ENCODE measurements around the gene ZNF628.

ZNF628 gene

GRCh38 chr19:55481148-55481793 lies 4.9 kb downstream of the ZNF628 start:
- peaks cover 5% of the 10 kb centered on the region; the same call in 1 of the 2 replicates for H3K27me3 ChIP-seq (ENCODE audit: insufficient read depth, low read depth)
- H3K27ac ChIP-seq = no peak overlapping the region
- no peaks in the 10 kb centered on the region for H4K20me1 ChIP-seq (ENCODE audit: insufficient read depth)
- H3K4me1 ChIP-seq (ENCODE audit: low read depth, poor library complexity, severe bottlenecking) = peaks cover 12% of the 10 kb centered on the region
- H3K4me2 ChIP-seq = no peak overlapping the region
- no peak overlapping the region for H2AFZ ChIP-seq (ENCODE audit: low read depth)
- H3K9ac ChIP-seq = no peak overlapping the region
- no peak for TF ChIP-seq CTCF (conservative IDR thresholded peaks at IDR 0.05; ENCODE audit: low read depth, low read length)
- peaks cover 11% of the 10 kb centered on the region; the same call in 1 of the 2 replicates for H3K79me2 ChIP-seq (ENCODE audit: insufficient read depth, low read depth)
- H3K4me3 ChIP-seq (IDR thresholded peaks at IDR 0.05; ENCODE audit: insufficient read depth, low read depth, low read length) = no peak overlapping the region
- H3K36me3 ChIP-seq (ENCODE audit: insufficient read depth) = no peaks in the 10 kb centered on the region

- Histone ChIP-seq H3K4me2 (no peak overlapping the region), H3K4me3 (IDR thresholded peaks at IDR 0.05; ENCODE audit: insufficient read depth, low read depth, low read length) (no peak overlapping the region), H3K27me3 (ENCODE audit: insufficient read depth, low read depth) (peaks cover 7% of the 10 kb centered on the region; the same call in 1 of the 2 replicates), H3K9ac (no peak overlapping the region), H2AFZ (ENCODE audit: low read depth) (no peak overlapping the region), H3K36me3 (ENCODE audit: insufficient read depth) (no peaks in the 10 kb centered on the region), H3K4me1 (ENCODE audit: low read depth, poor library complexity, severe bottlenecking) (peaks cover 12% of the 10 kb centered on the region), H3K27ac (no peak overlapping the region), H3K79me2 (ENCODE audit: insufficient read depth, low read depth) (peaks cover 11% of the 10 kb centered on the region; the same call in 1 of the 2 replicates), H4K20me1 (ENCODE audit: insufficient read depth) (no peaks in the 10 kb centered on the region)
- no peak for TF ChIP-seq CTCF (conservative IDR thresholded peaks at IDR 0.05; ENCODE audit: low read depth, low read length)
Observed at GRCh38 chr19:55481794-55482155, 5.4 kb downstream of the ZNF628 start.

- Histone ChIP-seq H3K79me2 (ENCODE audit: insufficient read depth, low read depth) (peaks cover 11% of the 10 kb centered on the region; the same call in 1 of the 2 replicates), H2AFZ (ENCODE audit: low read depth) (no peak overlapping the region), H4K20me1 (ENCODE audit: insufficient read depth) (no peaks in the 10 kb centered on the region), H3K9ac (no peak overlapping the region), H3K27me3 (ENCODE audit: insufficient read depth, low read depth) (peaks cover 12% of the 10 kb centered on the region; the same call in 1 of the 2 replicates), H3K27ac (no peak overlapping the region), H3K4me2 (no peak overlapping the region), H3K4me3 (IDR thresholded peaks at IDR 0.05; ENCODE audit: insufficient read depth, low read depth, low read length) (no peak overlapping the region), H3K36me3 (ENCODE audit: insufficient read depth) (no peaks in the 10 kb centered on the region), H3K4me1 (ENCODE audit: low read depth, poor library complexity, severe bottlenecking) (peaks cover 12% of the 10 kb centered on the region)
- no peak for TF ChIP-seq CTCF (conservative IDR thresholded peaks at IDR 0.05; ENCODE audit: low read depth, low read length)
Observed at GRCh38 chr19:55482156-55482961, 5.9 kb downstream of the ZNF628 start.

- Histone ChIP-seq H3K9ac (no peak overlapping the region), H3K79me2 (ENCODE audit: insufficient read depth, low read depth) (peaks cover 6% of the 10 kb centered on the region; the same call in 1 of the 2 replicates), H3K4me2 (no peak overlapping the region), H3K36me3 (ENCODE audit: insufficient read depth) (no peaks in the 10 kb centered on the region), H3K27me3 (ENCODE audit: insufficient read depth, low read depth) (peaks cover 16% of the 10 kb centered on the region; the same call in 1 of the 2 replicates), H3K27ac (no peak overlapping the region), H3K4me3 (IDR thresholded peaks at IDR 0.05; ENCODE audit: insufficient read depth, low read depth, low read length) (no peak overlapping the region), H3K4me1 (ENCODE audit: low read depth, poor library complexity, severe bottlenecking) (peaks cover 12% of the 10 kb centered on the region), H4K20me1 (ENCODE audit: insufficient read depth) (no peaks in the 10 kb centered on the region), H2AFZ (ENCODE audit: low read depth) (no peak overlapping the region)
- TF ChIP-seq CTCF (conservative IDR thresholded peaks at IDR 0.05; ENCODE audit: low read depth, low read length) = no peak
Observed at GRCh38 chr19:55482967-55483705, 6.7 kb downstream of the ZNF628 start.
